Body of pancreas (tissue), 4 donors: ENCODE results near the gene ZNF562. TPM values are rescaled to one million over a fixed set of nuclear protein-coding genes. Genes with fewer than 3 reads are reported as not detected.

Source experiments
- ATAC-seq: fragments of 150-250 bp; one replicate; pipeline ENCODE4 v1.9.1; 2016
- DNase-seq, 4 donors: peaks; one replicate each; pipeline ENCODE4 v3.0.0-alpha.2; 2019
- H3K27ac ChIP-seq, 4 donors: fragments of 200-600 bp; sonication (generic); 1 replicate in 3 of 4; 2 replicates in 1 of 4; pipeline versions ENCODE4 v1.5.1 to v1.6.1; 2016 to 2019; ENCODE audit warnings: mild to moderate bottlenecking in 1 of 4, mixed read lengths in 1 of 4, moderate library complexity in 1 of 4
- H3K27me3 ChIP-seq, 2 donors: fragments of 200-600 bp; sonication (generic); one replicate each; pipeline ENCODE4 v1.6.0; 2016; ENCODE audit warnings: mild to moderate bottlenecking in 1 of 2
- H3K36me3 ChIP-seq, 2 donors: fragments of 200-600 bp; sonication (generic); replicated peaks in 1 of 2; 2 replicates each; pipeline ENCODE4 v1.5.1; 2016; ENCODE audit warnings: low read depth in 2 of 2; ENCODE audit not compliant: insufficient read depth in 1 of 2
- H3K4me1 ChIP-seq: fragments of 200-600 bp; sonication (generic); one replicate; pipeline ENCODE4 v1.6.0; 2016
- H3K4me3 ChIP-seq, 2 donors: fragments of 200-600 bp; sonication (generic); 1 replicate in 1 of 2; 2 replicates in 1 of 2; pipeline ENCODE4 v1.5.1; 2016 to 2019
- H3K9me3 ChIP-seq, 3 donors: fragments of 200-600 bp; sonication (generic); 1 replicate in 2 of 3; 2 replicates in 1 of 3; pipeline ENCODE4 v1.5.1; 2016
- CTCF ChIP-seq, 7 experiments: fragments of 450-650 bp in 4 of 7; fragments of 200-600 bp in 3 of 7; sonication (generic) in 3 of 7; IDR thresholded peaks; one replicate each; pipeline ENCODE4 v1.5.1; 2016 to 2019; ENCODE audit warnings: antibody characterized with exemption in 7 of 7
- POLR2A ChIP-seq, 3 donors: fragments of 450-650 bp; IDR thresholded peaks; one replicate each; pipeline ENCODE4 v1.6.1; 2016; ENCODE audit warnings: antibody characterized with exemption in 3 of 3, mild to moderate bottlenecking in 2 of 3
- WGBS, 2 donors: methylation state at CpG; one replicate each; pipeline ENCODE4 v1.1.5; 2017; 5-methylcytosine and 5-hydroxymethylcytosine counted together
- intact Hi-C: fragments of 100-400 bp; cut with DNase I; formaldehyde crosslinking; loops from one replicate; pipeline ENCODE4 v1.15.1; 2023
- total RNA-seq, 2 donors: library from RNA; depleted of rRNA; stranded (reverse); fragments of >200 nt; gene quantifications; one replicate each; pipeline ENCODE4 v1.1.0, GENCODE V29; 2016

The ZNF562 gene
- total RNA-seq, 2 donors from 2014 or later: 9.1 to 18.1 TPM

DNA sequence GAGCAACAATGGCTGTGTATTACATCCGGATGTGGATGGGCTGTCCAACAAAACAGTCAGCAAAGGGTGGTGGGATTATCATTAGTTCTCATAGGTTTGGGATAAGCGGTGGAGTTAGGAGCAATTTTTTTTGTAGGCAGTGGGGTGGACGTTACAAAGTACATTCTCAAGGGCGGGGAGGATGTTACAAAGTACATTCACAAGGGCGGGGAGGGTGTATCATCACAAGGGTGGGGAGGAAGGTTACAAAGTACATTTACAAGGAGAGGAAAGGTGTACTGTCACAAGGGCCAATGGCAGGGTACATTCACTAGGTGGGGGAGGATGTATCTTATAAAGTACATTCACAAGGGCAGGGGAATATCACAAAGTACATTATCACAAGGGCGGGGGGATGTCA is 33.1 kb downstream of the ZNF562 start:
- Histone ChIP-seq H3K9me3 (peaks cover 0 to 8% (median 0%) of the 10 kb centered on the region in 3 donors), H3K4me3 (no peak overlapping the region), H3K27me3 (no peaks in the 10 kb centered on the region), H3K27ac (no peak overlapping the region), H3K4me1 (no peaks in the 10 kb centered on the region), H3K36me3 (peaks cover 0 to 3% of the 10 kb centered on the region in 2 donors)
- DNase-seq (no peak), ATAC-seq (no peak)
- intact Hi-C loops: no loop called here
- WGBS, 2 donors: 96 to 98% methylated on average over 6 of the region's 6 CpGs
- TF ChIP-seq CTCF (IDR thresholded peaks at IDR 0.05) (no peak), POLR2A (IDR thresholded peaks at IDR 0.05) (no peak)

DNA sequence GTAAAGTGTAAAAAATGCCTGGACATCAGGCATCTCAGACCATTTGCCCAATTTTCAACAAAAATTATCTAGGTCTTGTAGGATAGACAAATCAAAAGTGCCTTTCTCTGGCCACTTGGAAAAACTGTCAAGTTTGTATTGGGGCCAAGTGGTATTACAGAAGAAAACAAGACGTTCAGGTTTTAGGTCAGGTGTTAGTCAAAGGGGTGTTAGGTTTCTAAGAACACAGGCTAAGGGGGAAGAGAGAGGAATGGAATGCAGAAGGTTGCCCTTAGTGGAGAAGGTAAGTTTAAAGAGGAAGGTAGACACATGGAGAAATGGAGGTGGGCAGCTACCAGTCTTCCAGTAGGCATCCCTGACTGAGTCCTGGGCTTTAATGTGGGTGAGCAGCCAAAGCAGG is 33.9 kb downstream of the ZNF562 start:
- WGBS, 2 donors: 31 to 33% methylated on average over 1 of the region's 1 CpG
- intact Hi-C loops: no loop called here

GRCh38 chr19:9636018-9636417 is 38.9 kb downstream of the ZNF562 start:
- TF ChIP-seq POLR2A (IDR thresholded peaks at IDR 0.05) (no peak), CTCF (IDR thresholded peaks at IDR 0.05) (no peak)
- H3K4me3 ChIP-seq: no peak overlapping the region
- H3K9me3 ChIP-seq: peaks cover 0 to under 1% (median 0%) of the 10 kb centered on the region in 3 donors
- H3K27ac ChIP-seq: no peak overlapping the region
- intact Hi-C loops: no loop called here
- H3K36me3 ChIP-seq: peaks cover 0 to under 1% of the 10 kb centered on the region in 2 donors
- ATAC-seq: no peak
- no peaks in the 10 kb centered on the region for H3K4me1 ChIP-seq
- DNase-seq: no peak
- no peaks in the 10 kb centered on the region for H3K27me3 ChIP-seq
- 92 to 94% methylated on average over 5 of the region's 5 CpGs for WGBS, 2 donors

More for the DNA sequence above, 33.9 kb downstream of the ZNF562 start:
- no peak for ATAC-seq
- H3K9me3 ChIP-seq: peaks cover 0 to 8% (median 0%) of the 10 kb centered on the region in 3 donors
- TF ChIP-seq POLR2A (IDR thresholded peaks at IDR 0.05): no peak
- TF ChIP-seq CTCF (IDR thresholded peaks at IDR 0.05): no peak
- no peak for DNase-seq
- H3K36me3 ChIP-seq: peaks cover 0 to 3% of the 10 kb centered on the region in 2 donors
- no peak overlapping the region for H3K27ac ChIP-seq
- H3K27me3 ChIP-seq: no peaks in the 10 kb centered on the region
- H3K4me3 ChIP-seq: no peak overlapping the region
- no peaks in the 10 kb centered on the region for H3K4me1 ChIP-seq

DNA sequence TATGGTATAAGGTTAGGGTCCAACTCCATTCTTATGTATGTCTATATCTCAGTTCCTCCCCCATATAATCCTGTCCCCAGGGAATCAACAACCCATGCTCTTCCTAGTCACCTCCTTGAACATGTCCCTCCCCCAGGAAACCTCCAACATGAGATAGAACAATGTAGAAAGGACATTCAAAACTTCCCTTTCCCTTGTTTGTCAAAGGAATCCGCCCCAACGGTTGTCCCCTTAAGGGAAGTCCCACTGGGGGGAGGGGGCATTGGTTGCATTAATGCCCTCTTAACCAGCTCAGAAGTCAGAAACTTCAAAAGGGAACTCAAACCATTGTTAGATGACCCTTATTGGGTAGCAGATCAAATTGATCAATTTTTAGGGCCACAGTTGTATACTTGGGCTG is 47.0 kb downstream of the ZNF562 start:
- WGBS, 2 donors: 61 to 91% methylated on average over 2 of the region's 2 CpGs
- Histone ChIP-seq H3K4me1 (peaks cover 11% of the 10 kb centered on the region), H3K4me3 (no peak overlapping the region), H3K27me3 (no peaks in the 10 kb centered on the region), H3K9me3 (no peaks in the 10 kb centered on the region), H3K27ac (no peak overlapping the region), H3K36me3 (no peaks in the 10 kb centered on the region)
- DNase-seq (no peak), ATAC-seq (no peak)
- intact Hi-C loops: loop anchor here (10.0 kb wide), 1 partner anchor 167 kb away; no protein-coding TSS in a partner anchor
- TF ChIP-seq CTCF (IDR thresholded peaks at IDR 0.05) (no peak), POLR2A (IDR thresholded peaks at IDR 0.05) (no peak)

GRCh38 chr19:9622531-9622930 is 52.4 kb downstream of the ZNF562 start:
- H3K4me1 ChIP-seq: peaks cover 24% of the 10 kb centered on the region
- TF ChIP-seq POLR2A (IDR thresholded peaks at IDR 0.05): no peak
- DNase-seq: no peak
- no peak for ATAC-seq
- no peak overlapping the region for H3K4me3 ChIP-seq
- intact Hi-C loops: loop anchor here (10.0 kb wide), 1 partner anchor 172 kb away; no protein-coding TSS in a partner anchor
- H3K27me3 ChIP-seq: no peaks in the 10 kb centered on the region
- H3K27ac ChIP-seq: no peak overlapping the region
- WGBS, 2 donors: 48 to 63% methylated on average over 2 of the region's 2 CpGs
- peaks cover 8 to 12% of the 10 kb centered on the region in 2 donors for H3K36me3 ChIP-seq
- H3K9me3 ChIP-seq: no peaks in the 10 kb centered on the region
